Measurements from ENCODE around the gene RAD51B.
A peak's percentile ranks its signal among the peaks of the same experiment; 100 is the strongest.

Gene RAD51B

DNA sequence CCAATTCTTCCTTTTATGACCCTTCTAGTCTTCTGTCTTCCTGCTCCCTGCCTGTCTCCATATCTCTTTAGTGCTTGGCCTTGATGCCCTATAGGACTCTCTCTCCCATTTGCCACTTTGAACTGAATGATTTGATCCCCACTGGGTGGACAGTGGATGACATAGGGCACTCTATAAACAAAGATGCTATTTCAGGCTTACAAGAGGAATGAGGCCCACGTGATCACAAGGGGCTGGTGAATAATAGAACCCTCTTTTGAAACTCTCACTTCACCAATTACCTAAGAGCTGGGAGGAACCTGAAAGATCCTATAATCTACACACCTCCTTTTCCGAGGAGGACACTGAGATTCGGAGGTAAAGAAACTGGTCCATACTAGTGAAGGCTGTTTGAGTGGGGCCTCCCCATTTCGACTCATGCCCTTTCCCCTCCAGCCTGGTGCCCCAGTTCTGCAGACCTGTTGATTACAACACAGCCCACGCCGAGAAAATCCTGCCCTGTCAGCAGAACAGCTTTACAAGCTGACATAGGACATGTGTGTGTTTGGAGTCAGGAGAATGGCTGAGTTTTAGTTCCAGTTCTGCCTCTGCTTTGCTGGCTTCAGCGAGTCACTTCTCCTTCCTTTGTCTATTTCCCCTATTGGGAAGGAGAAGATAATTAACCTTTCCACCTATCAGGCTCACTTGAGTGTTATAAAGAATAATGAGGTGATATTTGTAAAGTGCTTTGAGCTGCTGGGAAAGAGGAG is 573.0 kb downstream of the RAD51B start:
- DNase-seq (ENCODE audit: low spot score), result no peak

DNA sequence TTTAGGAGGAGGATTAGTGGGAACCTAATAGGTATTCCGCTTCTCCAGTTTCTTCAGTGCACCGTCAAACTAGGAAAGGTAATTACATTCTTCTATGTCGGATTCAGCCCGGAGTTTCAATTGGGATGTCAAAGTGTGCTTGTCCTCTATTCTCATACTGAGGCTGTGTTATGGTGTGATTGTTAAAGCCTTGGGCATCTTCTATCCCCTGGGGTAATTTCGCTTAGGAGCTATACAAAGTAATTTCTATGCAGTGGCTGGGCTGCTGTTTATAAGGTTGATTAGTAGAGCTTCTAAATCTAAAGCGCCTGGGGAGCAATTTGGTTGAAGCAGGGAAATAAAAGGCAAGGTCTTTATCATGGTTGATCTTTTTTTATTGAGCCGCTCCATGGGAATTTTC is 573.7 kb downstream of the RAD51B start:
- no peak for DNase-seq (ENCODE audit: low spot score)

DNA sequence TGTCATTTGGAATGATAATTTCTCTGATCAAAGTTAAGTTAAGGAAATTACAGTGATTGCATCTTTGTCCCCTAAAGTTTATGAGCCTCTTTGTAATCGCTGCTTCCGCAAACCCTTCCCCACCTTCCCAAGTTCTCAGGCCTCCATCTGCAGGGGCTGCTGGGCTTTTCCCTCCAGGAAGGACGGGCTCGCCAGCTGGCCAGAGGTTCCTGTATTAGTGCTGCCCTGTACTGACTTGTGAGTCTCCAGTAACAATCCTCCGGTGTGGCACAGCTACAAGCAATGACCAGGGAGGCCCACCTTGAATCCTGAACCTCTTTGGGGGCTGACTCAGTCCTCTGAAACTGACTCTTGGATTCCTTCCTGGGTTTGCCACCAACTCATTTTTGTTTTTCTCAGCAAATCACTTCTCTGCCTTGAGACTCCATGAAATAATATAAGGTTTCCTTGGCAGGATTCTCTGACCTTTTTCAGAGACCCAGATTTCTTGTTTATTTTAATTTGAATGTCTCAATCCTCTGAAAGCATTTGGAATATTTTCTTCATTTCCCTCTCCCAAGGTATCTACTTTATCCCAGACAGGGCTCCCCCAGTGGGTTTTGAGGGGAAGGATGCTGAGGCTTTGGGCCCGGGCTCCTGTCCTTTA is 574.7 kb downstream of the RAD51B start:
- no peak for DNase-seq (ENCODE audit: low spot score)

DNA sequence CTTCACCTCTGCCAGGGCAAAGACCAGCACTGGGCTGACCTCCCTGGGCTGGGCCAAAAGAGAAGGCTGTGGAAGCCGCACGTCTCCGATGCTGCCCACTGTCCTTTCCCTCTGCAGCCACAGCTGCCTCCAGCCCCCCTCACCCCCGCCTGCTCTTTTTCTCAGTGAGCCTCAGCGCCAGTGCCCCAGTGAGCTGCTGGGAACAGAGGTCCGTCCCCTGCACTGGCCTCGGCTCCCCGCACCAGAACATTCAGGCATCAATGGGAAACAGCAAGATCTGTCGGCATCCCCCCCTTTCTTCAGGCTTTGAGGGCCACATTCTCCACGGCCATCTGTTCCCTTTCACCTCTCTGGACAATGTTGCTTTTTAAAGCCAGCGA is 575.2 kb downstream of the RAD51B start:
- no peak for DNase-seq (ENCODE audit: low spot score)

DNA sequence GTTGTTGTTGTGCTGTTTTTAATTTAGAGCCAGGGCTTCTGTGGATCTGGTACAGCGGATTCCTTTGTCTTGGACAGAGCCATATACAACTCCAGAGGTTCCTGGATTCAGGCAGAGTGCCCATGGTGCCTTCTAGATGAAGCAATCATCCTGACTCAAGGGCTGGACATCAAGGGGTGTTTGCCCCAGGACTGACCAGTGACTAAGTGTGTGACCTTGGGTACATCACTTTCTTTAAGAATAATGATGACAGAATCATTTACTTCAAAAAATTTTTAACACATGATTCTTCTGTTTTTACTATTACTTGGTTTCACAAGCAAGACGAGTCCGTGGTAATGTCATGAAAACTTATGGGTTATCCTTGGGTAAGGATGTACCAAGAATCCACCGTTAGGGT is 576.0 kb downstream of the RAD51B start:
- no peak for DNase-seq (ENCODE audit: low spot score)

DNA sequence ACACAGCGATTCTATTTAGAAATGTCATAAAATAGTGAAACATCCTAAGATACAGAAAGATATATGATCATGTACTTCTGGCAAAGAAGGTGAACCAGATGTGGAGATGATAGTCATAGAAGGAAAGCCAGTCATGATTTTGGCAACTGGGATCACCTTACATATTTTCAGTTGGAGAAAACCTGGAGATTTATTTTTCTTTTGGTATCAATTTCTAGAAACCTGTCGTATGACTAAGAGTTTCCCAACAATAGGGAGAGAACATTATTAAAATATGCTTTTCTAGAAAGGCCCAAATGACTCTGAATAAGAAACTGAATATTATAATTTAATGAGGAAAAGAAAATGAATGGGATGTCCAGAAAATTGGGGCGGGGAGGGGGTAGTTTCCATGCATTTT is 576.9 kb downstream of the RAD51B start:
- DNase-seq (ENCODE audit: low spot score), result no peak

DNA sequence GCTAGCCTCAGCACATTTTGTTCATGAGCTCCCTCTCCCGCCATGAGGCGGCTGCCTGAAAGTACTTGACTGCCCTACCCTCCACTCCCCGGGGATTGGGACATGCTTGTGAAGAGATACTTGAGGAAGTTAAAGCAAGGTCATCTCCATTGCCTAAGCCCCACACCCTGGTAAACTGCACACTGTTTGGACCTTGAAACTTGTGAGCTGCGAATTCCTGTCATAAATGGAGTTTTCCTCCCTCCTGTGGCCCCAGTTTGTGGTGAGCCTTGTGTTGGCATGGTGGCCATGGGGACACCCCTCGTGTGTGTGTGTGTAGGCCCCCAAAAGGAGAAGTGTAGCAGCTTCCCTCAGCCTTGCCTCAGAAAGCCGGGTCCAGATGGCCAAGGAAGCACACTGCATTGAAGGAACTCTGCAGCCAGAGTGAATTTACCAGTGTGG is 577.8 kb downstream of the RAD51B start:
- DNase-seq (ENCODE audit: low spot score), result no peak

DNA sequence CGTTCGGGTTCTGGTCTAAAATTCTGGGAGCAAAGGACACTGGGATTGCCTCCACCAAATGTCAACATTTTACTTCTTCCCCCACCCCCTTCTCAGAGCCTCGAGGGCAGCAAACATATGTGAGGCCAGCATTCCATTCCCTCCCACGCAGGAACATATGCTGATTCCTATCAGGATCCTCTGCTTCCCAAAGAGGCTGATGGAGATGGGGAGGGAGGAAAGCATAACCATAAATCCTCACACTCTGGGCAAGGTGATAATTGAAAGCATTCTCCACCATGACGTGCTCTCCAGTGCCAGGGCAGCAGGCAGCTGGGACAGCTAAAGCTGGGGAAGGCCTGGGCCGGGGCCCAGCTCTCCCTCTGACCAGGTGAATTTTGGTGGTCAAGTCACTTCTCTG is 578.2 kb downstream of the RAD51B start:
- DNase-seq (ENCODE audit: low spot score), result no peak

DNA sequence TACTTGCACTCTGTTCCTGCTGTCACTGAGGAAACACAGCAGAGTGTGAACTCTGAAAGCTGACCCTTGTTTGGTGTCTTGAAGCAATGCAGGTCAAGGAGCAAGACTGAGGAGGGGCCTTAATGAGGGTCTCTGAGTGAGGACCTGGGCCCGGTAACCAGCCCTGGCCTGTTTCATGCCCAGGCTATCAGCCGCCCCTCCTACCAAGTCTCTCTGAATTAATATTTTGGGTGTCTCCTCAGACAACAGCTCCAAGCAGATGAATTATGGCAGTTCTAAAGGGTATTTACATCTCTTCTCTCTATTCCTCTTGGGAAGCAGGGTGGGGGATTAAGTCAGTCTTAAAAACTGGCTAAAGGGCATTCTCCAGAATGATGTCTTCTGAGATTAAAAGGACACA is 578.8 kb downstream of the RAD51B start:
- no peak for DNase-seq (ENCODE audit: low spot score)

DNA sequence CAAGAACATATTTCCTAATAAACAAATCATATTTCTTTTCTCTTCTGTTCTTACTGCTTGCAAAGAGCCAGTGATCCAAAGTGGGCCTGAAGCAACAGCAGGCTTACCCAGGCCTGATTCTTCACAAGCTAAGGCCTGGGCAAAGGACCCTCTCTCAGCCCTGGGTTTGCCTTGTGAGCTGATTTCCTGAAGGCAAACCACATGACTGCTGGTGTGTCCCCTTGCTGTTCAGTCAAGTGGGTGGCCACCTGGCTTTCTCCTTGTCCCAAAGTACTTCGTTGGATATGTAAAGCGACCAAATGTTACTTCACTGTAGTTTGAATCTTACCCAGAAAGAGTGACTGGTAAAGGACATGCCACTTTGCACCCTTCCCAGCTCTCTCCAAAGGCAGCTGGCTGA is 580.4 kb downstream of the RAD51B start:
- DNase-seq (ENCODE audit: low spot score), result no peak

DNA sequence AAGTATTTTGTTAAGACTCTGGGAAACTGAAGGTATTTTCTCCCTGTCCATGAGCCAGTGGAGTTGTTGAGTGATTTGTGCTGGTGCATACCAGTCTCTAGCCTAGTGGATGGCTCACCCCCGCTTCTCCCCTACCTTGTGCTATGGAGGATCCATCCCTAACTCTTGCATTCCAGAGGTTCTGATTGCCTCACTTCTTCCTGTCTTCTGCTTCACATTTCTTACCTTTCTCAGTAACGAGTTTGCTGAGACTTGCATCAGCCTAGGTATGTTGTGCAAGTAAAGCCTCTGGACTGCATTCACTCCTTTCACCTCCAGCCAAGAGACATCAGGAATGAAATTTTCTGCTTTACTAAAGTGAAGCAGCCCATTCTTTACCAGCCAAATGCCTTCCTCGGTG is 581.7 kb downstream of the RAD51B start:
- no peak for DNase-seq (ENCODE audit: low spot score)

DNA sequence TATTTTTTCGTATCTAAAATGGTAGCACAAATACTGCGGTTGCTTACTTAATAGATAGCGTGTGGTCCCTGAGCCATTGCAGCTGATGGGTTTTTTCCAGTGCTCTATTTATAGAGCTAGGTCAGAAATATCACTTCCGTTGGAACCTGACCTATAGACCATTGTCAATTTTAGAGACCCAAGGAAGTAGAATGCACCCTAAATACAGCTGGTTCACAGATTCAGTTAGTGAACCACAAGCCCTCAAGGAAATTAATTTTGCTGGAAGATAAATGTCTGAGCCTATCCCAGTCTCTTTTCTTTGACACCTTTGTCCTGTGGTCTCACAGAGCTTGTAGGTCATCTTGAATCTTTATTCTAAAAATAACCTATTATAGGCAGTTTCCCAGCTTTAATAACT is 582.3 kb downstream of the RAD51B start:
- no peak for DNase-seq (ENCODE audit: low spot score)

DNA sequence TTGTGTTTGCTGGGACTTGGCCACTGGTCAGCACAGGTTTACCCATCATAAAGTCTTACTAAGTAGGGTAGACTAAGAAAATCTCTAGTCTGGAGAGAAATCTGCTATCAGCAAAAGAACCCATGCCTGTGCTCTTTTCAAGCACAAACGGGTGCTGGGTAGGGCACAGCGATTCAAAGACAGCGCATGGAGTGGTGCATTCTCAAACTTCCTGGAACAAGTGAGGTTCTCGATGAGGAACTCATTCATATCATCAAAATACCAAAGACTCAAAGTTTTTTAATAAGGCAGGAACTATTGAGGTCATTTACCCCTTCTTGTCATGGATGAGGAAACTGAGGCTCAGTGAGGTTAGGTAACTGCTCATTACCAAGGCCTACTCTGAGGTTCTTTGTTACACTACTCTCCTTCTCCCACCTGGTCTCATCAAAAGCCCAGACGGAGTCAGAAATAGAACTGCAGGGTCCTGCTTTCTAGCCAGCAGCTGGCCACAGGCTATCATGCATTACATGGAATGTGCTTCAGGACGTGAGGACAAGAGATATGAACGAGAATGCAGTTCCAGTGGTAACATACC is 583.0 kb downstream of the RAD51B start:
- DNase-seq (ENCODE audit: low spot score), result no peak

DNA sequence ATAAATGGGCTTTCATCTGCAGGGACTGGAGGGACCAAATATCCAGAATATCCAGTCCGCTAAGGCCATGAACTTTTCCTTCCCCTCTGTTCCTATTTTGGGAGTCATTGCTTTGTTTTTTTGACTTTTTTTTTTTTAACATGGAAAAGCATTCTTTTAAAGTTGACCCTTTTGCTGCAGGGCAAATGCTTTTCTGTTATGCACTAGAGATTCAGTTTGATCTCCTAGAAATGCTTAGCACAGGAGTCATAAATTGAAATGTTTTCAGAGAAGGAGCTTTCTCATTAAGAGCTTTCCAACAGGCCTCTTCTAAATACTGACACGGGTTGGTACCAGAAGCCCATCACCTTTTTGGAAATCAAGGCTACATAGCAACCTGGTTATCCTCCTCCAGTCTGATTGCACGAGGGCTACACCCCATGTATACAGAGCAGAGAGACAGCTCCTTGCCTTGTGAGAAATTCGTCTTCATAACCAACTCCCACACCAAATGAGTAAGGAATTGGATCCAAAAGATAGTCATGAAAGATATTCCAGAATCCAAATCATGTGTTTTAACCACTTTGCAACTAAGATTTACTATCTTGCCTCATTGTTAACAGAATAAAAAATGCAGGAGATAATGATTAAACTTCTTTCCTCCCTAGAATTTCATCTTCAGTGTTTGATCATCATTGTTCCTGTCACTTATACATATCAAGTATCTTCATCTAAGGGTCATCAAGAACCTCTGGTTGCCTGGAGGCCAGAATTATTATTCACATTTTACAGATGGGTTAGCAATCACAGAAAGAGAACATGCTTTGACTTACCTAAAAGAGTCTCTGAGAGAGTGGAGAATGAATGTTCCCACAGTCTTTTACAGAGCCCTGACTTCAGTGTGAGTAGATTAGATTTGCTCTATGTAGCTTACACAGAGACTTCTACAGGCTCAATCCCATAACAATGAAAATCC is 583.9 kb downstream of the RAD51B start:
- DNase-seq (ENCODE audit: low spot score), result no peak

DNA sequence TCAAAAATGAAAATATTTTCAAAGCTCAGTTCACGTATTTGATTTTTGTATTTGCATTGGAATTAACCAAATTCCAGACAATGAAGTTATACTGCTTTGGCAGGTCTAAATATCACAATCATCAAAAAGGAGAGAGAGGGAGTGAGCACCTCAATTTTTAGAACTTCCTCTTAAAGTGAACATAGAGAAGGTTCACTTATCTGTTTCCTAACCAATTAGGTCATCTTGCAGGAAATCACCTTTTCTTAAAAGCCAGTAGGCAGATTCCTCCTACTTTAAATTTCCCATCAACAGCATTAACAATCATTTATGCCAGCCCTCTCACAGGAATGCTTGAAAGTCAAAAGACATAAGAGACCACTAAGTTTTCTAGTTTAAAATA is 584.6 kb downstream of the RAD51B start:
- no peak for DNase-seq (ENCODE audit: low spot score)

DNA sequence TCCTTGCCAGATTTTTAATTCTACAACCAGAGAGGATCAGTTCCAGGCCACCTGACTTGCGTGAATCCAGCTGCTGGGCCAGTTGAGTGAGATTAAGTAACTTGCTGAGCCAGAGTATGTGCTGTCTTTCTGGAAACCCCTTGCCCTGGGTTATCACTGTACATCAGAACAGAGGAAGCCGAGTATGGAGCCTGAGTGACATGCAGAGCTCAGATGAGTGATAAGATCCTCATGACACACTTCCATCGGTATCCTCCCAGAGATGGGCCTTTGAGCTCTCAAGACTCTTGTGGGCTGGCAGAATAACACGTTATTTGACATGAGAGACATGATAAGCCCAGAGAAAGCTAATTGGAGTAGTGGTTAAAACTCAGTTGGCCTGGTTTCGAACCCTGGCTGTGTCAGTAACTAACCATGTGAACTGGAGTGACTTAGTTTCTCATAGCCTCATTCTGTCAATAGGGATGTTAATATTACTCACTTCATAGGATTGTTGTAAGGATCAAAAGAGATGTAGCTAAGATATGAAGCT is 585.1 kb downstream of the RAD51B start:
- DNase-seq (ENCODE audit: low spot score), result no peak

DNA sequence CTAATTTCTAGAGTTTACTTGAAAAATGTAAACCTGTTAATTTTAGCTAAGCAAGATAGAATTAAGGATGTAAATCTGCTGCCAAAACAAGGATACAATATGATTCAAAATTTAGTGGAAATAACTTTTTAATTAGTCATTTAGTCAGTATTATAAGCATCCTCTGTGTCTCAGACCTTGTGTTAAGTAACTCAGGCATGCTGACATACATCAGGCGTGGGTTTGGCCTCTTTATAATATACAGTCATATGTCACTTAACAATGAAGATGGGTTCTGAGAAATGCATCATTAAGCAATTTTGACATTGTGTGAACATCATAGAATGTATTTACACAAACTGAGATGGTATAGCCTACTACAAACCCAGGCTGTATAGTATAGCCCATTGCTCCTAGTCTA is 586.4 kb downstream of the RAD51B start:
- peak; percentile 40 for DNase-seq (ENCODE audit: low spot score)

DNA sequence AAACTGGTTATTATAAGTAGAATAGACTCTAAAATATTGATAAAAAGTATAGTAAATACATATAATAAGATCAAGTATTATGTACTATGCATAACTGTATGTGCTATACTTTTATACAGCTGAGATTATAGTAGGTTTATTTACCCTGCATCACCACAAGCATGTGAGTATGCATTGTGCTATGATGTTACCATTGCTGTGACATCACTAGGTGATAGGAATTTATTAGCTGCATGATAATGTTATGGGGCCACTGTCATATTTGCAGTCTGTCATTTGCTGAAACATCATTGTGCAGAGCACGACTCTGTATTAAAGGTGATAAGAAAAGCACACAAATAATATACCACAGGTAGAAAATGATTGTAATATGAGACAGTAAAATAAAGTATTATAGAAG is 587.7 kb downstream of the RAD51B start:
- no peak for DNase-seq (ENCODE audit: low spot score)

DNA sequence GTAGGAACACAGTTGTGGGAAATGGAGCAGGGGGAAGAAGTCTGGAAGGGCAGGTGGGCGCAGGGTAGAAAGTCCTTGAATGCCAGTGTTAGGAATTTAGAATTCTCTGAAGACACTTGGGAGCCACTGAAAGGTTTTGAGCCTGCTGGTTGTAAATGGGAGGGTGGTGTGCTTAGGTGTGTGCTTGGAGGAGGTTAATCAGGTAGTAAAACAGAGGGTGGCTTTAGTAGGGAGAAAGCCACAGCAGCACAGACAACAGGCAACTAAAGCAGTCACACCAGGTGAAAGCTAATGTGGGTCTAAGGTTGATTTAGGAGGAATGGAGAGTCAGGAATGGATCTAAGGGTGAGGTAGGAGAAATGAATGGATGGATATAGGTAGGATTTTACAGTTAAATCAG is 588.2 kb downstream of the RAD51B start:
- no peak for DNase-seq (ENCODE audit: low spot score)

DNA sequence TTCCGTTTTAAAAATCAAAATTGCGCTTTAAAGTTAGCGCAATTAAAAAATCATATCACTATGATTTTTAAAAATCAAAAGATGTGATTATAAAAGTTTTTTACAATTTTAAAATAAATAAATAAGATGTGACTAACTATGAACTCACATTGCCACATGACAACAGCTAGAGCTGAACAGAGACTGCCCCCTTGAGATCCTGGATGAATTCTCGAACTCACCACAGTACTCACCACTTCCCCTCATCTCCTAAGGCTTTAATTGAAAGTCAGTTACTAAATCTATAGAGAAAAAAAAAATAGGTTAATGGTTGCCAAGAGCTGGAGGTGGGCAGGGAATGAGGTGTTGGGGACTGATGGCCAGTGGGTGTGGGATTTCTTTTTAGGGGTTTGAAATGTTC is 589.1 kb downstream of the RAD51B start:
- DNase-seq (ENCODE audit: low spot score), result peak; percentile 27

DNA sequence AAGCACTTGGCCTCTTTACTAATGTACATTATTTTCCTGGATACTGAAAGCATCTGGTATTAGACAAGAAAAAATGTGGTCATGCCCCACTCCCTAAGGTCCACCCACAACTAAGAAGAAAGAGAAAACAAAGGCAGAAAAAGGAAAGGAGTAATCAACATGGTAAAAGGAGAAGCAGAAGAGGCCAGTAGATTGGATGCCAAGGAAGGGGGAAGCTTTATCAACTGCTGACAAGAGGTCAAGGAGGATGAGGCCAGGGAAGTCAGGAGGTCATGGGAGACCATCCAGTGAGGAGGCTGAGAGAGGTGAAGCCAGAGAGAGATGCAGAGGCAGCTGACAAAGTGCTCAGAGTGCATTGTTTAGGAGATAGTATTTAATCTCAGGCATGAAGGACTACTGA is 589.8 kb downstream of the RAD51B start:
- DNase-seq (ENCODE audit: low spot score), result no peak

Measured in RKO (cell line).